HG02678 (cell line): ENCODE data around the gene DNAH8.
"Not testable (repeated sequence)": the region's sequence is repeated elsewhere in the genome, so short reads cannot be mapped to it uniquely, and the experiment has no call there.

Source experiments
- ATAC-seq: cut with Tn5 transposase; IDR thresholded peaks from one replicate; pipeline ENCODE4 v1.9.1; 2021; ENCODE audit warnings: mild to moderate bottlenecking, moderate library complexity; ENCODE audit not compliant: unreplicated experiment

DNAH8 gene

GRCh38 chr6:38715016-38715689 is at the start of gene DNAH8:
Gene DNAH8 (plus strand): TSS chr6:38715311. CDS start chr6:38722810, 7,499 bp downstream.
- ATAC-seq = no peak

GRCh38 chr6:38671885-38672467 is 43.1 kb upstream of the DNAH8 start:
- peak; percentile 75 for ATAC-seq

GRCh38 chr6:38673397-38674165 is 41.5 kb upstream of the DNAH8 start:
- no peak for ATAC-seq

- ATAC-seq = peak; percentile 46
These were observed 38.7 kb upstream of the DNAH8 start for GRCh38 chr6:38676236-38676973.

- ATAC-seq = peak; percentile 10
These were observed 38.1 kb upstream of the DNAH8 start for GRCh38 chr6:38676974-38677544.

GRCh38 chr6:38678178-38678760 is 36.8 kb upstream of the DNAH8 start:
- no peak for ATAC-seq

GRCh38 chr6:38679668-38680067 is 35.4 kb upstream of the DNAH8 start:
- no peak for ATAC-seq

- no peak for ATAC-seq
These were observed 33.3 kb upstream of the DNAH8 start for GRCh38 chr6:38681850-38682249.

GRCh38 chr6:38684237-38684636 is 30.9 kb upstream of the DNAH8 start:
- ATAC-seq = no peak

GRCh38 chr6:38684904-38685303 is 30.2 kb upstream of the DNAH8 start:
- ATAC-seq = no peak

GRCh38 chr6:38686270-38687042 is 28.7 kb upstream of the DNAH8 start:
- no peak for ATAC-seq

GRCh38 chr6:38687043-38687353 is 28.1 kb upstream of the DNAH8 start:
- no peak for ATAC-seq

- ATAC-seq = no peak
These were observed 27.6 kb upstream of the DNAH8 start for GRCh38 chr6:38687549-38687948.

GRCh38 chr6:38688579-38689087 is 26.5 kb upstream of the DNAH8 start:
- no peak for ATAC-seq

GRCh38 chr6:38695227-38695900 is 19.7 kb upstream of the DNAH8 start:
- ATAC-seq = no peak

- no peak for ATAC-seq
These were observed 19.2 kb upstream of the DNAH8 start for GRCh38 chr6:38695933-38696332.

GRCh38 chr6:38696345-38696744 is 18.8 kb upstream of the DNAH8 start:
- ATAC-seq = no peak

GRCh38 chr6:38697846-38698245 is 17.3 kb upstream of the DNAH8 start:
- ATAC-seq = no peak

GRCh38 chr6:38699702-38700101 is 15.4 kb upstream of the DNAH8 start:
- ATAC-seq = not testable (repeated sequence)
